ENCODE measurements around the gene DISP2. TPM values are rescaled to one million over a fixed set of nuclear protein-coding genes. Genes with fewer than 3 reads are reported as not detected.

The DISP2 gene
- total and polyA plus RNA-seq, 8 donors: 0.14 to 4.1 (median 1.4) TPM

- intact Hi-C loops (cut with DNase I): no loop called here
- FAIRE-seq (no peak), ATAC-seq (peak; percentile 11 to 42 (median 24)), DNase-seq (peak in 1 of 6 donors; percentile 85)
- H3K27me3 ChIP-seq: no peaks in the 10 kb centered on the region
- peaks cover 0 to 3% (median 0%) of the 10 kb centered on the region in 3 donors for H3K4me1 ChIP-seq
- no peaks in the 10 kb centered on the region for H3K9me3 ChIP-seq
- H3K4me3 ChIP-seq: peak overlapping the region; percentile 34 to 61 (median 39)
- H3K36me3 ChIP-seq: no peaks in the 10 kb centered on the region
- TF ChIP-seq CTCF (IDR thresholded peaks at IDR 0.05): no peak
- WGBS, 2 donors: 15 to 21% methylated on average over 23 to 31 of the region's 31 CpGs
- no peak overlapping the region for H3K27ac ChIP-seq
Measured at GRCh38 chr15:40358471-40359353, 693 bp downstream of the DISP2 start.

GRCh38 chr15:40360015-40360414 lies 2.0 kb downstream of the DISP2 start:
- ATAC-seq (no peak), FAIRE-seq (no peak), DNase-seq (no peak)
- H3K27ac ChIP-seq: no peak overlapping the region
- H3K4me1 ChIP-seq: peaks cover 0 to 3% (median 0%) of the 10 kb centered on the region in 3 donors
- no peak for TF ChIP-seq CTCF (IDR thresholded peaks at IDR 0.05)
- no peaks in the 10 kb centered on the region for H3K9me3 ChIP-seq
- no peaks in the 10 kb centered on the region for H3K27me3 ChIP-seq
- no peaks in the 10 kb centered on the region for H3K36me3 ChIP-seq
- WGBS, 2 donors: 85 to 90% methylated on average over 4 of the region's 4 CpGs
- H3K4me3 ChIP-seq: no peak overlapping the region
- intact Hi-C loops (cut with DNase I): no loop called here

- 81 to 86% methylated on average over 2 of the region's 2 CpGs for WGBS, 2 donors
- Histone ChIP-seq H3K27ac (no peak overlapping the region), H3K9me3 (no peaks in the 10 kb centered on the region), H3K4me3 (no peak overlapping the region), H3K27me3 (no peaks in the 10 kb centered on the region), H3K4me1 (peaks cover 0 to 3% (median 0%) of the 10 kb centered on the region in 3 donors), H3K36me3 (no peaks in the 10 kb centered on the region)
- no peak for TF ChIP-seq CTCF (IDR thresholded peaks at IDR 0.05)
- DNase-seq (no peak), ATAC-seq (no peak), FAIRE-seq (no peak)
- intact Hi-C loops (cut with DNase I): no loop called here
Measured at GRCh38 chr15:40361640-40362039, 3.6 kb downstream of the DISP2 start.

GRCh38 chr15:40363611-40364010 lies 5.6 kb downstream of the DISP2 start:
- Histone ChIP-seq H3K4me3 (no peak overlapping the region), H3K27ac (no peak overlapping the region), H3K9me3 (no peaks in the 10 kb centered on the region), H3K4me1 (peaks cover 6 to 8% (median 8%) of the 10 kb centered on the region in 3 donors), H3K36me3 (no peaks in the 10 kb centered on the region), H3K27me3 (no peaks in the 10 kb centered on the region)
- WGBS, 2 donors: 88 to 89% methylated on average over 8 of the region's 8 CpGs
- FAIRE-seq (no peak), DNase-seq (no peak), ATAC-seq (no peak)
- intact Hi-C loops (cut with DNase I): no loop called here
- no peak for TF ChIP-seq CTCF (IDR thresholded peaks at IDR 0.05)

GRCh38 chr15:40364251-40364650 lies 6.2 kb downstream of the DISP2 start:
- no peak overlapping the region for H3K4me3 ChIP-seq
- H3K36me3 ChIP-seq: no peaks in the 10 kb centered on the region
- no peak for ATAC-seq
- no peaks in the 10 kb centered on the region for H3K27me3 ChIP-seq
- WGBS, 2 donors: 77 to 84% methylated on average over 6 of the region's 6 CpGs
- intact Hi-C loops (cut with DNase I): no loop called here
- no peak for FAIRE-seq
- no peak for DNase-seq
- TF ChIP-seq CTCF (IDR thresholded peaks at IDR 0.05): no peak
- H3K4me1 ChIP-seq: peaks cover 6 to 8% (median 8%) of the 10 kb centered on the region in 3 donors
- no peak overlapping the region for H3K27ac ChIP-seq
- H3K9me3 ChIP-seq: no peaks in the 10 kb centered on the region

Data from pancreas (tissue), 10 donors.